Activated CD4-positive, alpha-beta memory T cell treated with anti-CD3 and anti-CD28 coated beads, Interleukin-2, amount 10 ng/mL, durations not matched to agents 7 days and 5 days (primary cell): ENCODE data around the gene ANXA6. TPM values are rescaled to one million over a fixed set of nuclear protein-coding genes. Genes with fewer than 3 reads are reported as not detected.

Experiments
- CTCF ChIA-PET: fragments of 350-600 bp; sonication (Branson Sonifier 250); formaldehyde crosslinking; loops from one replicate; lab custom pipeline; 2021; ENCODE audit warnings: antibody characterized with exemption, inconsistent platforms; lab: Charles Lee
- POLR2A ChIA-PET: fragments of 350-600 bp; sonication (Branson Sonifier 250); formaldehyde crosslinking; loops from one replicate; lab custom pipeline; 2021; ENCODE audit warnings: antibody characterized with exemption; lab: Charles Lee
- DNase-seq: peaks from one replicate; pipeline ENCODE4 v3.0.0-alpha.2; 2020
- H3K27ac Mint-ChIP-seq: one replicate; pipeline ENCODE4 v1.8.0; 2021; ENCODE audit warnings: mild to moderate bottlenecking, mixed read lengths
- H3K27me3 Mint-ChIP-seq: one replicate; pipeline ENCODE4 v1.8.0; 2021; ENCODE audit warnings: mixed read lengths
- H3K36me3 Mint-ChIP-seq: one replicate; pipeline ENCODE4 v1.8.0; 2021; ENCODE audit warnings: low read depth, mixed read lengths
- H3K4me1 Mint-ChIP-seq: one replicate; pipeline ENCODE4 v1.8.0; 2021; ENCODE audit warnings: mixed read lengths
- H3K4me3 Mint-ChIP-seq: one replicate; pipeline ENCODE4 v1.8.0; 2021; ENCODE audit warnings: mild to moderate bottlenecking, mixed read lengths
- H3K9me3 Mint-ChIP-seq: one replicate; pipeline ENCODE4 v1.8.0; 2021; ENCODE audit warnings: mixed read lengths
- total RNA-seq, 2 experiments: library from RNA; stranded (reverse); gene quantifications; one replicate each; pipeline ENCODE4 v1.2.3, GENCODE V29; 2021

ANXA6 gene
- total RNA-seq, 2 experiments from 2014 or later: 603 to 606 TPM

DNA sequence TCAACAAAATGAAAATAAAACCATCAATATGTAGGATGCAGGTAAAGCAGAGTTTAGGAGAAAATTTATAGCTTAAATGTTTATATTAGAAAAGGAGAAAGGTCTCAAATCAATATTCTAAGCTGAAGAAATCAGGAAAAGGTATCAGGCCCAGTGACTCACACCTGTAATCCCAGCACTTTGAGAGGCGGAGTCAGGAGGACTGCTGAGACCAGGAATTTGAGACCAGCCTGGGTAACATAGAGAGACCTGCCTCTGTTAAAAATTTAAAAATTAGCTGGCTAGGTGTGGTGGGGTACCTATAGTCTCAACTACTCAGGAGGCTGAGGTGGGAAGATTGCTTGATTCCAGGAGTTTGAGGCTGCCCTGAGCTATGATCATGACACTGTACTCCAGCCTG is 34.1 kb upstream of the ANXA6 start:
- Mint-ChIP-seq H3K27me3 (no peaks in the 10 kb centered on the region), H3K4me3 (no peak overlapping the region), H3K4me1 (peaks cover 24% of the 10 kb centered on the region), H3K36me3 (peaks cover 90% of the 10 kb centered on the region), H3K9me3 (peaks cover 24% of the 10 kb centered on the region), H3K27ac (no peak overlapping the region)
- DNase-seq: no peak
- POLR2A ChIA-PET: no interaction called here
- CTCF ChIA-PET: interaction anchor here (0.6 to 2.9 kb wide), 10 partner anchors 20 to 256 kb away, joined by 3 to 9 read pairs (median 5); partner anchors contain the start of genes CCDC69 and SLC36A1

DNA sequence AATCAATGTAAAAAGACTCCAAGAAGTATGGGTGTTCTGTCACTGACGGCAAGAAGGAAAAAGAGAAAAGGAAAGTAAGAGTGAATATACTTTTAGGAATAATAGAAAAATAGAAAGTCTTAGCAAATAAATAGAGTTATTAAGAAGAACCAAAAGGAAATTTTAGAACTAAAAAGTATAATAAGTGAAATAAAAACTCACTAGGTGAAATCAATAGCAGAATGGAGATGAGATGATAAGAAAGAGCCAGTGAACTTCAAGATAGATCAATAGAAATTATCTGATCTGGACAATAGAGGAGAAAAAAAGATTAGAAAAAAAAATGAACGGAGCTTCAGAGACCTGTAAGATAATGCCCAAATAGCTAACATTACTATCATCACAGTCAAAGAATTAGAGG is 31.6 kb upstream of the ANXA6 start:
- CTCF ChIA-PET: interaction anchor here (1.1 to 2.9 kb wide), 3 partner anchors 18 to 74 kb away, joined by 7 to 8 read pairs (median 7); partner anchors contain the start of gene CCDC69
- Mint-ChIP-seq H3K27ac (no peak overlapping the region), H3K4me3 (no peak overlapping the region), H3K36me3 (peaks cover 82% of the 10 kb centered on the region), H3K9me3 (peaks cover 24% of the 10 kb centered on the region), H3K27me3 (no peaks in the 10 kb centered on the region), H3K4me1 (peaks cover 4% of the 10 kb centered on the region)
- POLR2A ChIA-PET: interaction anchor here (0.6 kb wide), 1 partner anchor 18 kb away, joined by 3 read pairs; no protein-coding TSS in a partner anchor
- DNase-seq: no peak

- ChIA-PET CTCF (no interaction called here), POLR2A (no interaction called here)
- Mint-ChIP-seq H3K27ac (no peak overlapping the region), H3K9me3 (peaks cover 16% of the 10 kb centered on the region), H3K36me3 (peaks cover 70% of the 10 kb centered on the region), H3K27me3 (no peaks in the 10 kb centered on the region), H3K4me3 (no peak overlapping the region), H3K4me1 (peaks cover 4% of the 10 kb centered on the region)
- no peak for DNase-seq
These were observed 29.0 kb upstream of the ANXA6 start for GRCh38 chr5:151186538-151186937.

GRCh38 chr5:151186052-151186451 is 28.5 kb upstream of the ANXA6 start:
- Mint-ChIP-seq H3K9me3 (peaks cover 12% of the 10 kb centered on the region), H3K27me3 (no peaks in the 10 kb centered on the region), H3K27ac (no peak overlapping the region), H3K36me3 (peaks cover 65% of the 10 kb centered on the region), H3K4me3 (no peak overlapping the region), H3K4me1 (no peaks in the 10 kb centered on the region)
- no peak for DNase-seq
- CTCF ChIA-PET: no interaction called here
- POLR2A ChIA-PET: no interaction called here

DNA sequence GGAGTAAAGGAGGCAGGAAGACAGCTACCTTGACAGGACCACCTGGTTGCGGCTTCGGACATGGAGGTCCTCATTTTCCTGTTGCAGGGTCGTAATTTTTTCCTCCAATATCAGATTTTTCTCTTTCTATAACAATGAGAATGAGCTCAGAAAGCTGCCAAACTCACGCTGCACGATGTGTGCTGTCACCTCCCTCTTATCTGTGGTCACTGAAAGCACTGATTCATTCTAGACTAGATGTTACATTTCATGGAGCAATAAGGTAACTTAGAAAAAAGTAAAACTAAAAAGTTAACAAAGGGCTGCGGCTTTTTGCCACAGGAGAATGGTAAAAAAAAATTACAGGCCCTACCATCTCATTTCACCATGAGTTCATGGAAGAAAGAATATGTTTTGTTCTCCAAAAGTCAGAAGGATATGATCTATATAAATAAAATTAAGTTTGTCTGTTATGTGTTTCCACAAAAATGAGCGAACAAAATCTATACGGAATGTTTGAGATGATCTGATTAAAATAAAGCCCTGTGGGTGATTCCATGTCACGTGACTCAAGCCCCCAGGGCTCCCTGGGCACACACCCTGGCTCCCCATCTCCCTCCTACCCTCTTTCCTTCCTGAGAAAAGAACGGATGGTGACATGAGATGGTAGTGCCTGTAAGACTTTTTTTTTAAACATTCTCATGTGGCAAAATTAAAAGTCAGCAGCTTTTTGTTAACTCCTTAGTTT is 26.9 kb upstream of the ANXA6 start:
- no peak overlapping the region for H3K27ac Mint-ChIP-seq
- no peak overlapping the region for H3K4me3 Mint-ChIP-seq
- ChIA-PET CTCF (interaction anchor here (1.0 kb wide), 1 partner anchor 59 kb away, joined by 4 read pairs; no protein-coding TSS in a partner anchor), POLR2A (interaction anchor here (0.8 to 1.3 kb wide), 4 partner anchors 27 to 68 kb away, joined by 3 to 4 read pairs (median 3); partner anchors contain the start of gene GM2A)
- H3K4me1 Mint-ChIP-seq: no peaks in the 10 kb centered on the region
- H3K9me3 Mint-ChIP-seq: peaks cover 3% of the 10 kb centered on the region
- DNase-seq: no peak
- H3K36me3 Mint-ChIP-seq: peaks cover 59% of the 10 kb centered on the region
- no peaks in the 10 kb centered on the region for H3K27me3 Mint-ChIP-seq

GRCh38 chr5:151183456-151184245 is 26.1 kb upstream of the ANXA6 start:
- ChIA-PET POLR2A (interaction anchor here (1.0 to 1.7 kb wide), 4 partner anchors 29 to 69 kb away, joined by 3 to 6 read pairs (median 4); partner anchors contain the start of gene GM2A), CTCF (interaction anchor here (1.0 kb wide), 1 partner anchor 58 kb away, joined by 4 read pairs; no protein-coding TSS in a partner anchor)
- H3K27me3 Mint-ChIP-seq: no peaks in the 10 kb centered on the region
- H3K27ac Mint-ChIP-seq: no peak overlapping the region
- H3K4me3 Mint-ChIP-seq: no peak overlapping the region
- peaks cover 57% of the 10 kb centered on the region for H3K36me3 Mint-ChIP-seq
- no peaks in the 10 kb centered on the region for H3K4me1 Mint-ChIP-seq
- no peak for DNase-seq
- H3K9me3 Mint-ChIP-seq: no peaks in the 10 kb centered on the region

- Mint-ChIP-seq H3K27ac (no peak overlapping the region), H3K36me3 (peaks cover 61% of the 10 kb centered on the region), H3K27me3 (no peaks in the 10 kb centered on the region), H3K4me3 (no peak overlapping the region), H3K4me1 (no peaks in the 10 kb centered on the region), H3K9me3 (no peaks in the 10 kb centered on the region)
- ChIA-PET CTCF (no interaction called here), POLR2A (interaction anchor here (1.0 to 1.7 kb wide), 4 partner anchors 29 to 70 kb away, joined by 3 to 6 read pairs (median 4); partner anchors contain the start of gene GM2A)
- DNase-seq: no peak
These were observed 25.4 kb upstream of the ANXA6 start for GRCh38 chr5:151182976-151183375.

- Mint-ChIP-seq H3K27ac (no peak overlapping the region), H3K36me3 (peaks cover 60% of the 10 kb centered on the region)
- POLR2A ChIA-PET: interaction anchor here (1.7 kb wide), 1 partner anchor 30 kb away, joined by 6 read pairs; no protein-coding TSS in a partner anchor
These were observed 24.9 kb upstream of the ANXA6 start for GRCh38 chr5:151182524-151182900.

GRCh38 chr5:151181818-151182523 is 24.4 kb upstream of the ANXA6 start:
- peaks cover 59% of the 10 kb centered on the region for H3K36me3 Mint-ChIP-seq
- H3K27ac Mint-ChIP-seq: no peak overlapping the region
- POLR2A ChIA-PET: interaction anchor here (1.7 kb wide), 1 partner anchor 30 kb away, joined by 6 read pairs; no protein-coding TSS in a partner anchor

More at GRCh38 chr5:151182524-151182900, 24.9 kb upstream of the ANXA6 start:
- CTCF ChIA-PET: no interaction called here
- Mint-ChIP-seq H3K4me1 (no peaks in the 10 kb centered on the region), H3K4me3 (no peak overlapping the region), H3K9me3 (no peaks in the 10 kb centered on the region), H3K27me3 (no peaks in the 10 kb centered on the region)
- no peak for DNase-seq

DNA sequence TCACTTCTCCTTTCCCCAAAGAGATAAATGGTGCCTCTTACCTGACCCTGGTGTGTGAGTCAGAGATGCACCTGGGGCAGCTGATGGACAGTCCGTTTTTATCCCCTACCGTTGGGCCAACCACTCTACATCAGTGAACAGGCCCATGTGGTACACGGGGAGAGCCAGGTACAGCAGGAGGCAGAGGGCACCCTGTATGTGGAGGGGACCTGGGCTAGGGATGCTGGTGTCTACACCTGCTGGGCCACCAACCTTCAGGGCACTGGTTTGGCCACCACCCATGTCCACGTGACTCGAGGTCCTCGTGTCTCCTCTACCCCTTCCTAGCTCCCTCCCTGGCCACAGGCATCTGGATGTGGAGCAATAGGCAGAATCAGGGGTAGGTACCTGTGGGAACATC is 22.7 kb upstream of the ANXA6 start:
- POLR2A ChIA-PET: interaction anchor here (0.9 kb wide), 1 partner anchor 31 kb away, joined by 3 read pairs; no protein-coding TSS in a partner anchor
- Mint-ChIP-seq H3K27me3 (no peaks in the 10 kb centered on the region), H3K27ac (no peak overlapping the region), H3K4me1 (no peaks in the 10 kb centered on the region), H3K4me3 (no peak overlapping the region), H3K9me3 (no peaks in the 10 kb centered on the region), H3K36me3 (peaks cover 46% of the 10 kb centered on the region)
- CTCF ChIA-PET: interaction anchor here (1.4 kb wide), 1 partner anchor 128 kb away, joined by 4 read pairs; no protein-coding TSS in a partner anchor
- no peak for DNase-seq

More at GRCh38 chr5:151181818-151182523, 24.4 kb upstream of the ANXA6 start:
- no peaks in the 10 kb centered on the region for H3K9me3 Mint-ChIP-seq
- H3K4me1 Mint-ChIP-seq: no peaks in the 10 kb centered on the region
- no peak for DNase-seq
- H3K27me3 Mint-ChIP-seq: no peaks in the 10 kb centered on the region
- no peak overlapping the region for H3K4me3 Mint-ChIP-seq
- CTCF ChIA-PET: no interaction called here

DNA sequence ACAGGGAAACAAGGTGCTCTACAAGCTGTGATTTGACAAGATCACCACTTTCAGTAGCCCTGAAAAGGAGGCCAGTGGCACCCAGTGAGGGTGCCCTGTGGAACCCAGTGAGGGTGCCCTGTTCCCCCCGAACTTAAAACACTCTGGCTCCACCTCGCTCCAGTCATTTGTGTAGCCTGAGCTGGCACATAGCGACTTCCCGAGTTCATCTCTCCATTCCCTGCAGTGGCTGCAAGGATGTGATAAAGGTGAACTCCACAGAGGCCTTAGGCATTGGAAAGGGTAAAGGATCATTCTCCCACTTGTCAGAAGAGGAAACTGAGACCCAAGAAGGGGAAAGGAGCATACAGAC is 21.9 kb upstream of the ANXA6 start:
- DNase-seq: no peak
- no peak overlapping the region for H3K27ac Mint-ChIP-seq
- POLR2A ChIA-PET: no interaction called here
- no peaks in the 10 kb centered on the region for H3K27me3 Mint-ChIP-seq
- no peak overlapping the region for H3K4me3 Mint-ChIP-seq
- no peaks in the 10 kb centered on the region for H3K4me1 Mint-ChIP-seq
- CTCF ChIA-PET: interaction anchor here (0.7 to 1.4 kb wide), 2 partner anchors 23 to 128 kb away, joined by 3 to 4 read pairs; no protein-coding TSS in a partner anchor
- H3K36me3 Mint-ChIP-seq: peaks cover 43% of the 10 kb centered on the region
- no peaks in the 10 kb centered on the region for H3K9me3 Mint-ChIP-seq
